SIG-M5 treated with dmso at 0.1 percent for 504 hours (cell line): ENCODE results near the gene PAX8.

Source experiments
- DNase-seq: peaks from one replicate; lab custom pipeline; 2025; ENCODE audit not compliant: unreplicated experiment; lab: John Stamatoyannopoulos, UW

The PAX8 gene

GRCh38 chr2:113268621-113269360, 9.9 kb downstream of the PAX8 start:
- DNase-seq: no peak

GRCh38 chr2:113266431-113266830, 12.3 kb downstream of the PAX8 start:
- no peak for DNase-seq

- no peak for DNase-seq
Measured at GRCh38 chr2:113264713-113265403, 13.9 kb downstream of the PAX8 start.

GRCh38 chr2:113263546-113263945, 15.2 kb downstream of the PAX8 start:
- peak; percentile 14 for DNase-seq

DNA sequence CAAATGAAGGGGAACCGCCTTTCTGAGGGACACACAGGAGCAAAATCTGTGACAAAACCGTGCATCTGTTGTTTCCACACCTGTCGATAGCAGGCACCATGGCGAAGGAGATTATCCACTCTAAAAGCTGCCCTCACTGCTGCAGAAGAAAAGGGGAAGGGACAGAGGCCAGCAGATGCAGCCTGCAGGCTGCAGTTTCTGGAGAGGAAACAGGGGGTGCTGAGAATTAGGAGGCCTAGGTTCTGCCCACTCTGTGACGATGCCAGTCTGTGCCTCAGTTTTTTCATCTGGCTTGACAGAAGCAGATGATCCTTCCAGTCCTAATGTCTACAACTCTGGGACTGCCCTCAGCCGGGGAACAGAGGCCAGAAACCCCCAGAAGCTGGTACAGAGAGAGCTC, 17.7 kb downstream of the PAX8 start:
- DNase-seq: peak; percentile 71

DNA sequence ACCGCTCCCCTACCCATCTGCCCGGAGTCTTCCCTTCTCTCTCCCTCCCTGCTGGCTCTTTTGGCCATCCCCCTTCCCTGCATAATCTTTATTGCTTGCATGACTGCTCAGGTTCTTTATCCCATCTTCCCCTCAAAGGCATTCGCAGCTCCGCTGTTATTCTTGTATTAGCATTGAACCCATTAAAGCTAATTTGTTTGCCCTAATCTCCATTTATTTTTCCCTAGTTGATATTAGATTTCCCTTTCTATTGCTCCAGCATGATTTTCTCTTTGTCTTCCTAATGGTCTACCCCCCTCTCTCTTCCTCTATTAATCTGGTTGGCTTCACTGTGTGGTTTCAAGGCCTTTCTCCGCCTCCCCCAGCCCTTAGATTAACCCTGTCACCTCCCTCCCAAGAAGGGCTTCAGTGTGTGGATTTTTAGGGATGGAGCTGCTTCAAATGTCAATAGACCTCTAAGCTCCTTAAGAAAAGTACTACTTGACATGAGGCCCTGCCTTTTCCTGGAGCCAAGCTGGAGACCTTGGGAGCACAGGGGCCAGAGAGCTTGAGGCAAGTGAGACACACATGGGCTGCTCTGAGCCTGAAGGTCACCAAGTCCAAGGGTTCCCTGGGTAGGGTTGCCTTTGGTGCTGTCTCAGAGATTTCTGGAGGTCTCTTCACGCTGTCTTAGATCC, 20.1 kb downstream of the PAX8 start:
- no peak for DNase-seq

- DNase-seq: peak; percentile 61
Measured at GRCh38 chr2:113257516-113258264, 21.0 kb downstream of the PAX8 start.

- no peak for DNase-seq
Measured at GRCh38 chr2:113255140-113256070, 23.3 kb downstream of the PAX8 start.

DNA sequence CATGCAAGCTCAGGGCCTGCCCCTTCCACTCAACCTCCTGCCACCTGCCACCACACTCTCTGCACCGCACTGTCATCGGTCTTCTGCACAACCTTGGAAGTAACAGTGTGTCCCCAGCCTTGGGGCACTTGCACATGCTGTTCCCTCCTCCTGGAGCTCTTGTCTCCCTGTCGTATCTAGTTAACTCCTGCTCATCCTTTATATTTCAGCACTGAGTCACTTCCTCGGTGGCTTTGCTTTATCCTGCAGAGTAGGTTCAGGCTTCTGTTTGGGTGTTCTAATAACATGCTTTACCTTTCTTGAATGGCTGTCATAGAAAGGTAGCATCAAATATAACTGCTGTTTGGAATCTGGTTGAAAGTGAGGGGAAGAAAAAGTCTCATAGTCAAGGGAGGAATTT, 25.3 kb downstream of the PAX8 start:
- DNase-seq: no peak

DNA sequence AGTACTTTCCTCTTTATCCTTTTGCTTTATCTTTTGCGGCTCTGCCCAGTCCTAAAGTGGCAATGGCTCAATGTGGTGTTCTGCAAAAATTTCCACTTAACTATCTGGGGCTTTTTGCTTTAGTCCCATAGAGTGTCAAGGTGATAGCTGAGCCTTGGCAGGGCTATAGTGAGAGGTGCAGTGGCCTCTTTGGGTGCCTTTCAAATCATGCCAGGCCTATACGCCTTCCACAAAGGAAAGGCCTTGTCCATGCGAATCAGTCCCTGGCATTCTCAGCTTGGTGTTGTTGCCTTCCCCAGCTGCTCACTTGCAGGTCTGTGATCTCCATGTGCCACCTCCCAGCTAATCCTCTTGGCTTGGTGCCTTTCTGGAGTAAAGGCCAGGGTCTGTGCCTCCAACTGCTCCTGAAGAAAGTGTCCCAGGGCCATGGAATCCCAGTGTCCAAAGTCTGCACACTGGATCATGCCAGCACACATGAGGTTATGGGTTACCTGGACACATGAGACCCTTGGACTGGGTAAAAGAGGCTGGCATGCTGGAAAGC, 26.6 kb downstream of the PAX8 start:
- no peak for DNase-seq

DNA sequence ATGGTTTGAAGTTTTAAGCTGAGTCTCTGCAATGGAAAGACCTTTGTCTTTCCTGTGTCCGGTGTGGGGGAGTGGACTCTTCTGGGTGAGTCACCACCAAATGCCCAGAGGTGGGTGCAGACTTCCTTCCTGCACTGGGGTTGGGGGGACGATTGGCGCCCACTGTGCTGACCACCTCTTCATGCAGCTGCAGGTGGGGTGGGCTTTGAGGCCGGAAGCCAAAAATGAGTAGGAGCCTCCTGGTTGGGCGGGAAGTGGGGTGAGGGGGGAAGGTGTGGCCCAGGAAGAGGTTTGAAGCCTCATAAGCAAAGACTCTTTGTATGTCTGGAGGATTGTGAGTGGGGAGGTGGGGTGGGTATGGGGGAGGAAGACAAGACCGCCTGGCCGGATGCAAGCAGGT, 27.6 kb downstream of the PAX8 start:
- DNase-seq: no peak

DNA sequence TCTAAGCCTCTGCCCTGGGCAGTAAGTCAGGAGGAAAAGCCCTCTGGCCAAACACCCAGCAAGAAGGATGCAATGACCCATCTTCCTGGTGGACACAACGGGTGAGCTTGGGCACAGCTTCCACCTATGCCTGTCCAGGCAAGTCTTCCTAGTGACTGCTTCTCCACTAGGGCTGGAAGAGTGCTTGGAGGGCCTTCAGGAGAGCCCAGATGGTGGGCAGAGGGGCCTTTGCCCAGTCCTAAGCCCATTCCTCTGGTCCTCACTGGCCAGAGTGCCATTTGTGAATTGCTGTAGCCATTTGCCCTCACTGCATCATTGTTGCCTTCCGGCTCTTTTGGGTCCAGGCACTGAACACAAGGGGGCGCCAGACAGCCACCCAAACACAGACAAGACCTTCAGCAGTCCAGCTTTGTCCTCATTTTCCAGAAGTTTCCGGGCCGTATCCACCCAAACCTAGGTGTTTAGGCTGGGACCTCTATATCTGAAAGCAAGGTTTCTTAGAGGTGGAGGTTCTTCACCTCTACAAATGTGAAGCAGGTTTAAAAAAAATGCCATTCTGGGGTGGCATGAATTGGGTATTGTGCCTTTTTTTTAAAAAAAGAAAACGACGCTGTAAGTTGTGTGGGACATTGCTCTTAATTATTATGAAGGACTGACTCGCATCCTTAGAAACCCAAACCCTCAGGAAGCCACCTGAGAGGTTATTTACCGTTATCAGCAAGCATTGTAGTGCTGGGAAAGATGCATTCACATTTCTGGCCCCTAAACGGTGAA, 29.5 kb downstream of the PAX8 start:
- DNase-seq: peak; percentile 74

GRCh38 chr2:113246606-113247005, 32.1 kb downstream of the PAX8 start:
- no peak for DNase-seq

- no peak for DNase-seq
Measured at GRCh38 chr2:113245276-113245711, 33.4 kb downstream of the PAX8 start.

DNA sequence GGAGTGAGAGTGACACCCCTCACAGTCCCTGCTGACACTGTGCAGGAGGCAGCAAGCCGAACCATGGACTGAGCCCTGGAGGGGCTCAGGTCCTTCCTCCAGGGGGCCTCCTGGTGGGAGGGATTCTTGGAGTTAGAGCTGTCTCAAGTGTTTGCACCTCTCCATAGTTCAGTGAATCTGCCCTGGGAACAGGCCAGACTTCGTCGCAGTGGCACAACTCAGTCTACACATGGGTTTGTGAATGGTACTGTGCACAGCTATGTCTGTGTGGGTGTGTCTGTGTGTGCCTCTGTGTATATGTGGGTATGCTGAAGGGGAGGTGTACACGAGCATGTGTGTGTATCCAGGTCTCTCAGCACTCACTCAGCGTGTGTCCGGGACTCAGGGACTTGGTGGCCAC, 36.4 kb downstream of the PAX8 start:
- no peak for DNase-seq

GRCh38 chr2:113240915-113241911, 37.5 kb downstream of the PAX8 start:
- peak; percentile 42 for DNase-seq

DNA sequence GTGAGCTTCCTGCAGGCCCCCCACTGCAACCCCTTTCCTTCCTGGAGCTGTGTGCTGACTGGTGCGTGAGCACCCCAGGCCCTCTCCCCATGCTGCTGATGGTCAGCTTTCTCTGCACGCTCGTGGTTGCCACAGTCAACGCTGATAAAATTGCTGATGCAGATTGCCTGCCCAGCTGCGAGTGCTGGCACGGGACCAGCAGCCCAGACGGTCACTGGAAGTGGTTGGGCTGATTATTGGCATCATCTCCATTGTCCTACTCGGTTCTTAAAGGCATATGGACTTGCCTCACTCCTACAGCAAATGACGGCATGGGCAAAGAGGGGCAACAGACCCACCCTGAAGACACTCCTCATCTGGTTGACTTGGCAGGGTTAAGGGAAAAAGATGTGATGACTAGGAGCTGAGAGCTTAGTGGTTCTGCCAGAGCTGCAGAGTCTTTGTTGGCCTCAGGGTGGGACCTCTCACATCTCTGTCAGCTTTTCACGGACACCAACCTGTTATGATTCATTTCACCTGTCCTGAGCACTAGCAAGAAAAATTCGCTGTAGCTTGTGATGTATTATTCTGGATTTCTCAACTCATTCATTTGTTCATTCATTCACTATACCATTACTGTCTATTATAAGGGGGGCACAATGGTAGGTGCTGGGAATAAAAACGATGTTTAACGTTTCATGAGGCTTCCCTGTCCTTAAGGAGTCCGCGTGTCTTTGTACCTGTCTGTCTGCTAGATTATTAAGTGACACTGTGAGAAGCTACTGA, 38.4 kb downstream of the PAX8 start:
- no peak for DNase-seq
